GM21825 (cell line): ENCODE results near the gene PARP16.

Experiments
- ATAC-seq: cut with Tn5 transposase; IDR thresholded peaks from one replicate; pipeline ENCODE4 v1.9.1; 2021; ENCODE audit warnings: mild to moderate bottlenecking, moderate library complexity; ENCODE audit not compliant: unreplicated experiment

The PARP16 gene

GRCh38 chr15:65286704-65287519 is at the start of gene PARP16:
PARP16 (minus strand) TSS chr15:65286883; CDS start chr15:65286426, 457 bp downstream.
- ATAC-seq = peak; percentile 88

GRCh38 chr15:65335278-65336055 is 48.8 kb upstream of the PARP16 start:
- no peak for ATAC-seq

GRCh38 chr15:65334586-65335231 is 48.0 kb upstream of the PARP16 start:
- no peak for ATAC-seq

GRCh38 chr15:65333856-65334255 is 47.2 kb upstream of the PARP16 start:
- no peak for ATAC-seq

GRCh38 chr15:65333148-65333820 is 46.6 kb upstream of the PARP16 start:
- no peak for ATAC-seq

GRCh38 chr15:65332391-65333147 is 45.9 kb upstream of the PARP16 start:
- ATAC-seq = no peak

GRCh38 chr15:65331811-65332210 is 45.1 kb upstream of the PARP16 start:
- no peak for ATAC-seq

GRCh38 chr15:65330934-65331645 is 44.4 kb upstream of the PARP16 start:
- ATAC-seq = no peak

- ATAC-seq = no peak
These were observed 43.5 kb upstream of the PARP16 start for GRCh38 chr15:65329984-65330735.

- ATAC-seq = no peak
These were observed 42.8 kb upstream of the PARP16 start for GRCh38 chr15:65329288-65329983.

GRCh38 chr15:65328506-65329287 is 42.0 kb upstream of the PARP16 start:
- ATAC-seq = no peak

GRCh38 chr15:65327651-65328393 is 41.1 kb upstream of the PARP16 start:
- no peak for ATAC-seq

GRCh38 chr15:65326818-65327217 is 40.1 kb upstream of the PARP16 start:
- ATAC-seq = no peak

GRCh38 chr15:65326117-65326526 is 39.4 kb upstream of the PARP16 start:
- ATAC-seq = no peak

GRCh38 chr15:65323071-65323511 is 36.4 kb upstream of the PARP16 start:
- no peak for ATAC-seq

- ATAC-seq = peak; percentile 80
These were observed 32.2 kb upstream of the PARP16 start for GRCh38 chr15:65318870-65319356.
